Keratinocyte (primary cell): Measurements from ENCODE around the gene ACSM2A. TPM values are rescaled to one million over a fixed set of nuclear protein-coding genes. Genes with fewer than 3 reads are reported as not detected.
"Not testable (repeated sequence)": the region's sequence is repeated elsewhere in the genome, so short reads cannot be mapped to it uniquely, and the experiment has no call there.

ENCODE experiments used
- DNase-seq: peaks from one replicate; pipeline ENCODE4 v3.0.0-alpha.2; 2011; ENCODE audit warnings: low read depth, missing footprints, low spot score
- FAIRE-seq: peaks from 2 replicates; lab custom pipeline; 2011; peaks lifted over from hg19 to GRCh38; lab: Jason Lieb, UNC
- H2AFZ ChIP-seq: 2 replicates; pipeline ENCODE4 v1.6.0; 2012; ENCODE audit warnings: low read length, control low read depth, inconsistent platforms; ENCODE audit not compliant: control insufficient read depth
- H3K27ac ChIP-seq: 2 replicates; pipeline ENCODE4 v1.5.1; 2011; ENCODE audit warnings: low read length; ENCODE audit not compliant: control insufficient read depth, insufficient read depth
- H3K27me3 ChIP-seq: 3 replicates; pipeline ENCODE4 v1.6.0; 2011; ENCODE audit warnings: low read length; ENCODE audit not compliant: control insufficient read depth, insufficient read depth; ENCODE audit errors: extremely low read depth
- H3K36me3 ChIP-seq, 2 experiments: 2 replicates in 1 of 2; 3 replicates in 1 of 2; pipeline ENCODE4 v1.5.1; 2011; ENCODE audit warnings: low read length in 2 of 2, mild to moderate bottlenecking in 1 of 2; ENCODE audit not compliant: control insufficient read depth in 2 of 2, insufficient read depth in 2 of 2; ENCODE audit errors: extremely low read depth in 1 of 2
- H3K4me1 ChIP-seq: 3 replicates; pipeline ENCODE4 v1.5.1; 2011; ENCODE audit warnings: low read length; ENCODE audit not compliant: control insufficient read depth, insufficient read depth; ENCODE audit errors: extremely low read depth
- H3K4me2 ChIP-seq: 3 replicates; pipeline ENCODE4 v1.6.0; 2011; ENCODE audit warnings: low read depth, low read length; ENCODE audit not compliant: control insufficient read depth, insufficient read depth; ENCODE audit errors: extremely low read depth
- H3K4me3 ChIP-seq, 3 experiments: fragments of 200-600 bp in 1 of 3; sonication (generic) in 1 of 3; 2 replicates in 2 of 3; 3 replicates in 1 of 3; pipeline ENCODE4 v1.5.1; 2011 to 2016; ENCODE audit warnings: low read length in 3 of 3, mild to moderate bottlenecking in 3 of 3, control low read depth in 2 of 3, inconsistent platforms in 1 of 3, low read depth in 1 of 3, mixed read lengths in 1 of 3, mixed run types in 1 of 3, moderate library complexity in 1 of 3; ENCODE audit not compliant: control insufficient read depth in 2 of 3, insufficient read depth in 2 of 3; ENCODE audit errors: extremely low read depth in 1 of 3
- H3K79me2 ChIP-seq: 2 replicates; pipeline ENCODE4 v1.6.0; 2012; ENCODE audit warnings: low read length; ENCODE audit not compliant: control insufficient read depth, insufficient read depth
- H3K9ac ChIP-seq: 3 replicates; pipeline ENCODE4 v1.6.0; 2011; ENCODE audit warnings: low read length; ENCODE audit not compliant: control insufficient read depth, insufficient read depth; ENCODE audit errors: extremely low read depth
- H3K9me1 ChIP-seq: 3 replicates; pipeline ENCODE4 v1.6.0; 2011; ENCODE audit warnings: low read length; ENCODE audit not compliant: control insufficient read depth, insufficient read depth; ENCODE audit errors: extremely low read depth
- H3K9me3 ChIP-seq: 2 replicates; pipeline ENCODE4 v1.5.1; 2012; ENCODE audit warnings: low read depth, low read length; ENCODE audit not compliant: control insufficient read depth
- H4K20me1 ChIP-seq: 3 replicates; pipeline ENCODE4 v1.6.0; 2011; ENCODE audit warnings: low read length; ENCODE audit not compliant: control insufficient read depth, insufficient read depth; ENCODE audit errors: extremely low read depth
- CTCF ChIP-seq, 3 experiments: IDR thresholded peaks in 1 of 3; conservative IDR thresholded peaks in 1 of 3; optimal IDR thresholded peaks in 1 of 3; 2 replicates in 2 of 3; 3 replicates in 1 of 3; pipeline versions ENCODE3 to v1.5.1; 2011; ENCODE audit warnings: low read length in 3 of 3, mild to moderate bottlenecking in 3 of 3, moderate library complexity in 2 of 3, control low read depth in 1 of 3, inconsistent platforms in 1 of 3; ENCODE audit not compliant: insufficient read depth in 2 of 3; ENCODE audit errors: extremely low read depth in 1 of 3
- EZH2 ChIP-seq: IDR thresholded peaks from one replicate; pipeline ENCODE4 v1.6.1; 2012; ENCODE audit warnings: inconsistent platforms, mild to moderate bottlenecking, low read length, moderate library complexity
- dilution Hi-C: fragments of 300-500 bp; cut with MboI; formaldehyde crosslinking; loops from one replicate; pipeline ENCODE4 v1.7.0; 2020; ENCODE audit warnings: low sequenced_read_pairs; ENCODE audit not compliant: extremely low pct_ligation_motif_present
- polyA plus RNA-seq, 5 experiments: library from polyadenylated mRNA; depleted of rRNA in 3 of 5; stranded (reverse) in 3 of 5; stranded (forward) in 1 of 5; unstranded in 1 of 5; fragments of >200 nt; gene quantifications; 1 replicate in 1 of 5; 2 replicates in 3 of 5; 3 replicates in 1 of 5; pipeline versions ENCODE4 v1.2.1 to v1.2.3, GENCODE V29; 2011 to 2012; ENCODE audit warnings: missing spikeins in 2 of 5, low read depth in 1 of 5, low replicate concordance in 1 of 5

The ACSM2A gene
- polyA plus RNA-seq, 1 donor (not counting 4 experiments of a cell fraction or from before 2014, with no cell fraction given), result not detected

GRCh38 chr16:20415541-20415940, 35.8 kb upstream of the ACSM2A start:
- Histone ChIP-seq H3K9me1 (no peaks in the 10 kb centered on the region), H3K9ac (no peak overlapping the region), H3K36me3 (no peaks in the 10 kb centered on the region), H3K4me2 (no peak overlapping the region), H4K20me1 (no peaks in the 10 kb centered on the region), H3K4me3 (no peak overlapping the region), H3K27ac (no peak overlapping the region), H3K79me2 (no peaks in the 10 kb centered on the region), H3K9me3 (no peaks in the 10 kb centered on the region), H3K4me1 (no peaks in the 10 kb centered on the region), H2AFZ (no peak overlapping the region), H3K27me3 (no peaks in the 10 kb centered on the region)
- no peak for TF ChIP-seq EZH2
- no peak for TF ChIP-seq CTCF (optimal IDR thresholded peaks at IDR 0.05 in 1 of 3, IDR thresholded peaks at IDR 0.05 in 1 of 3, conservative IDR thresholded peaks at IDR 0.05 in 1 of 3; ENCODE audit: extremely low read depth in 1 of 3, insufficient read depth in 2 of 3, low read length in 3 of 3)
- dilution Hi-C loops, result no loop called here
- DNase-seq (no peak), FAIRE-seq (no peak)

GRCh38 chr16:20419093-20419492, 32.2 kb upstream of the ACSM2A start:
- H4K20me1 ChIP-seq, DNase-seq, H3K9me3 ChIP-seq, H3K27ac ChIP-seq, H3K27me3 ChIP-seq, H3K36me3 ChIP-seq, H3K4me3 ChIP-seq, H3K4me1 ChIP-seq, H3K9ac ChIP-seq, H2AFZ ChIP-seq, FAIRE-seq, H3K9me1 ChIP-seq, H3K79me2 ChIP-seq, H3K4me2 ChIP-seq, dilution Hi-C loops: not testable (repeated sequence)

GRCh38 chr16:20421748-20422147, 29.6 kb upstream of the ACSM2A start:
- not testable (repeated sequence) for H3K9me1 ChIP-seq, FAIRE-seq

GRCh38 chr16:20423772-20424128, 27.6 kb upstream of the ACSM2A start:
- H3K4me2 ChIP-seq, H3K4me3 ChIP-seq, H3K36me3 ChIP-seq, H4K20me1 ChIP-seq, H3K79me2 ChIP-seq, H3K27me3 ChIP-seq, FAIRE-seq, H3K9ac ChIP-seq, H3K4me1 ChIP-seq, H3K9me3 ChIP-seq, H3K9me1 ChIP-seq, dilution Hi-C loops, H3K27ac ChIP-seq, DNase-seq, H2AFZ ChIP-seq: not testable (repeated sequence)

More at GRCh38 chr16:20421748-20422147, 29.6 kb upstream of the ACSM2A start:
- H3K79me2 ChIP-seq, H3K4me1 ChIP-seq, H3K27me3 ChIP-seq, H3K4me2 ChIP-seq, DNase-seq, H2AFZ ChIP-seq, dilution Hi-C loops, H3K9ac ChIP-seq, H3K9me3 ChIP-seq, H3K4me3 ChIP-seq, H4K20me1 ChIP-seq, H3K36me3 ChIP-seq, H3K27ac ChIP-seq: not testable (repeated sequence)
